ENCODE results near the gene SGCA. TPM values are rescaled to one million over a fixed set of nuclear protein-coding genes. Genes with fewer than 3 reads are reported as not detected.

SGCA gene
- total RNA-seq, 1 donor from 2014 or later, result 78.5 TPM

DNA sequence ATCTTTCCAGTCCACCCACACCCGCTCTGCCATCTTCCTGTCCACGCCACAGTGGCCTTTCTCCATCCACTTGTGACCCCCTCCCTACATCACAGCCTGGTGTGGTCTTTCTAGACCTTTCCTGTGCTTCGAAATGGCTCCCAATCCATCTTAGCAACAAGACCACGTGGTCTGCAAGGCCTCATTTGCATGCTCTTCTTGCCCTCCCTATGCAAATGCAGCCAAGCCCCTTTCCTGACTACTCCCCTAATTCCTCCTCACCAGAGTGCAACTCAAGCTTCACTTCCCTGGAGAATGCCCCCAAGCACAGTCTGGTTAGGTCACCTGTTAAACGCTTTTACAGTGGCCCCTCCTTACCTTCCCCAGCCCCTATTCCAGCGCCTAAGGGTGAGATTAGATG is 21.4 kb upstream of the SGCA start:
- H3K27ac ChIP-seq, result peak overlapping the region in 1 of 2 donors; percentile 14
- peaks cover 55 to 57% of the 10 kb centered on the region in 2 donors for H3K36me3 ChIP-seq
- H3K4me1 ChIP-seq, result peaks cover 21 to 35% of the 10 kb centered on the region in 2 donors
- no peaks in the 10 kb centered on the region for H3K9me3 ChIP-seq
- intact Hi-C loops (cut with DNase I), result no loop called here
- H3K27me3 ChIP-seq, result no peaks in the 10 kb centered on the region
- TF ChIP-seq, protein P1, sequence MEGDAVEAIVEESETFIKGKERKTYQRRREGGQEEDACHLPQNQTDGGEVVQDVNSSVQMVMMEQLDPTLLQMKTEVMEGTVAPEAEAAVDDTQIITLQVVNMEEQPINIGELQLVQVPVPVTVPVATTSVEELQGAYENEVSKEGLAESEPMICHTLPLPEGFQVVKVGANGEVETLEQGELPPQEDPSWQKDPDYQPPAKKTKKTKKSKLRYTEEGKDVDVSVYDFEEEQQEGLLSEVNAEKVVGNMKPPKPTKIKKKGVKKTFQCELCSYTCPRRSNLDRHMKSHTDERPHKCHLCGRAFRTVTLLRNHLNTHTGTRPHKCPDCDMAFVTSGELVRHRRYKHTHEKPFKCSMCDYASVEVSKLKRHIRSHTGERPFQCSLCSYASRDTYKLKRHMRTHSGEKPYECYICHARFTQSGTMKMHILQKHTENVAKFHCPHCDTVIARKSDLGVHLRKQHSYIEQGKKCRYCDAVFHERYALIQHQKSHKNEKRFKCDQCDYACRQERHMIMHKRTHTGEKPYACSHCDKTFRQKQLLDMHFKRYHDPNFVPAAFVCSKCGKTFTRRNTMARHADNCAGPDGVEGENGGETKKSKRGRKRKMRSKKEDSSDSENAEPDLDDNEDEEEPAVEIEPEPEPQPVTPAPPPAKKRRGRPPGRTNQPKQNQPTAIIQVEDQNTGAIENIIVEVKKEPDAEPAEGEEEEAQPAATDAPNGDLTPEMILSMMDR (IDR thresholded peaks at IDR 0.05), result no peak
- H3K4me3 ChIP-seq, result no peak overlapping the region
- DNase-seq (ENCODE audit: low spot score in 2 of 2), result no peak

DNA sequence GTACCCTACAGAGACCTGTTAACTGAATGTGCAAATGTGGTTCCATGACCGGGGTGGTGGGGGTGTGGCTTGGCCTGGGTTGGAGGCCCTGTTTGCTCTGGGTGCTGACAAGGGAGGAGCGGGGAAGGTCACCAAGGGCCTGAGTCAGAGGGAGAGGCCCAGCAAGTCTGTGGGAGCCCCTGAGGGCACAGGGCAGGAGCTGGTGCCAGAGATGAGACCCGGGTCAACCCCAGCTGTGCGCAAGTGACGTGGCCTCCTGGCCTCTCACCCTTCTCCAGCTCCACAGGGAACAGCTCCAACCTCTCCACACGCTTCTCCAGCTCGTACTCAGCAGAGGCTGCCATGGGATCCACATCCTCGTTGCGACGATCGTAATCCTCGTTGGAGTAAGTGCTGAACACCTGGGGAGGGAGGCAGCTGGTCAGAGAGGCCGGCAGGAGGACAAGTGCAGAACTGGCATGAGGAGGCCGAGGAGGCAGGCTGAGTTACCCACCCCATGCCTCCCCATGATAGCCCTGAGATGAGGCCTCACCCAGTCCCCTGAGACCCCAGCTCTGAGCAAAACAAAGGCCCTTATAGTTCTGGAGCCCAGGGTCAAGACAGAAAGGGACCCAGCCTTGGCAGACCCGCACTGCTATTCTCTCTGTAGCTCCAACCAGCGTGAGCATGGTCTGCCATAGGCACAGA is 20.8 kb upstream of the SGCA start:
- peak overlapping the region; percentile 89 to 93 for H3K27ac ChIP-seq
- TF ChIP-seq, protein P1 (IDR thresholded peaks at IDR 0.05), result no peak
- no peak for DNase-seq (ENCODE audit: low spot score in 2 of 2)
- H3K4me3 ChIP-seq, result peak overlapping the region in 1 of 2 donors; percentile 73
- H3K9me3 ChIP-seq, result no peaks in the 10 kb centered on the region
- intact Hi-C loops (cut with DNase I), result loop anchor here (5.0 kb wide), 3 partner anchors 33 to 52 kb away; partner anchors contain the start of gene PDK2
- H3K27me3 ChIP-seq, result no peaks in the 10 kb centered on the region
- peaks cover 52 to 53% of the 10 kb centered on the region in 2 donors for H3K36me3 ChIP-seq
- H3K4me1 ChIP-seq, result peaks cover 21 to 35% of the 10 kb centered on the region in 2 donors

DNA sequence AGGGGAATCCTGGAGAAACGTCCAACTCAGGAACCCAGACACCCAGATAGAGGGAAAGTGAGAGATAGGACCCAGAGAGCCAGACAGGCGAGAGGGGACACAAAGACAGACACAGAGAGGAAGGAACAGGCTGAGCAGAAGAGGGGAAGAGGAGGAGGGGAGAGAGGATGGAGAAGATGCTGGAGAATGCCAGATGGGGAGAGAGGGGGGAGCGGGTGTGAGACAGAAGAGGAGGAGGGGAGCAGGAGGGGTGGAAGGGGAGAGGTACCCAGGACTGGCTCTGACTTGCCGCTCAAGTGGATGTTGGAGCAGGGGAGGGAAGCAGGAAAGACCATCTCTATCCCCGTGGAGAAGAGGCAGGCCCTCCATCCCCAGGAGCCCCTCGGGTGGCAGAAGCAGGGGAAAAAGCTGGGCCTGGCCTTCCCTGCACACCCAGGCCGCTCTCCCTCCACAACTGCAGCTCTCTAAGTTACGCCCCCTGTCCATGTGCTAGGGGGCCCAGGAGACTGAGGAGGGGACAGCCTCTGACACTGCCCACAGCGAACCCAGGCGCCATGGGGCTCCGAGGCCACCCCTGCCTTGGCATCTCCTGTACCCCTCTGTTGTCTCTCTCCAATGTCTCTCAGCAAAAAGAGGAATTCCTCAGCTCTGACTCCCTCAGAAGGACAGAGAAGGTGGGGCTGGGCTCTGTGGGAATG is 20.1 kb upstream of the SGCA start:
- TF ChIP-seq, protein P1 (IDR thresholded peaks at IDR 0.05), result no peak

DNA sequence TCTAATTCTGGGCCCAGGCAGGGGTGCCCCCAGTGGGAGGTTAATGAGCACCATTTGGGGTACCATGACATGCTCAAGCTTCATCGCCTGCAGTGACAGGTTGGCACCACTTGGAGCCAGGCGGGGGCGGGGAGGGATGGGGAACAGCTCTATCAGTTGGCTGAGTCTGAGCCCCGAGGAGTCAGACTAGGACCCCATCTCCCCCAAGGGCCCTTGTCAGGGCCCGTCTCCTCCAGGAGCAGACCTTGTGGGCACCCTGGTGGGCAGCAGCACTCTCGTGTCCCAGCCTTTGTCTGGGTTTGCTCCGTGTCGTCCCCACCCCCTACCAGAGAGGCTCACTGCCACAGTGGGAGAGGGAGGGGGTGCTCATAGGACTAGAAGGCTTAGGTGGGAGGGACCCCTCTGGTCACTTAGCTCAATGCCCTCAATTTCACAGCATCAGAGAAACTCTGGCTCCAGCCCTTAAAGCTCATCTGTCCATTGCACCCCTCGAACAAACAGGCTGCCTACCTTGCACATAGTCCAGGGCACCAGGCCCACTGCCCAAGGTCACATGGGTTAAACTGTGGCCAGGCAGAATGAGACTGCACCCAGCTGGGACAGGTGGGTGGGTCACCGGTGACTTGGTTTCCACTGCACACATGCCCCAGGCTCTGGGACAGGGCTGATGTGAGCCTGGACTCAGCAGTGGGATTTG is 19.4 kb upstream of the SGCA start:
- intact Hi-C loops (cut with DNase I), result loop anchor here (5.0 kb wide), 3 partner anchors 34 to 51 kb away; partner anchors contain the start of gene PDK2
- TF ChIP-seq, protein P1 (IDR thresholded peaks at IDR 0.05), result no peak
- Histone ChIP-seq H3K36me3 (peaks cover 40% of the 10 kb centered on the region in 2 donors), H3K9me3 (no peaks in the 10 kb centered on the region), H3K4me1 (peaks cover 21 to 30% of the 10 kb centered on the region in 2 donors), H3K27ac (peak overlapping the region; percentile 89 to 93), H3K4me3 (peak overlapping the region; percentile 73 to 76), H3K27me3 (no peaks in the 10 kb centered on the region)
- no peak for DNase-seq (ENCODE audit: low spot score in 2 of 2)

More for the DNA sequence above, 20.1 kb upstream of the SGCA start:
- Histone ChIP-seq H3K27me3 (no peaks in the 10 kb centered on the region), H3K9me3 (no peaks in the 10 kb centered on the region), H3K36me3 (peaks cover 47% of the 10 kb centered on the region in 2 donors), H3K4me3 (peak overlapping the region in 1 of 2 donors; percentile 73), H3K27ac (peak overlapping the region; percentile 89 to 93), H3K4me1 (peaks cover 21 to 30% of the 10 kb centered on the region in 2 donors)
- intact Hi-C loops (cut with DNase I), result loop anchor here (5.0 kb wide), 3 partner anchors 33 to 52 kb away; partner anchors contain the start of gene PDK2
- no peak for DNase-seq (ENCODE audit: low spot score in 2 of 2)

DNA sequence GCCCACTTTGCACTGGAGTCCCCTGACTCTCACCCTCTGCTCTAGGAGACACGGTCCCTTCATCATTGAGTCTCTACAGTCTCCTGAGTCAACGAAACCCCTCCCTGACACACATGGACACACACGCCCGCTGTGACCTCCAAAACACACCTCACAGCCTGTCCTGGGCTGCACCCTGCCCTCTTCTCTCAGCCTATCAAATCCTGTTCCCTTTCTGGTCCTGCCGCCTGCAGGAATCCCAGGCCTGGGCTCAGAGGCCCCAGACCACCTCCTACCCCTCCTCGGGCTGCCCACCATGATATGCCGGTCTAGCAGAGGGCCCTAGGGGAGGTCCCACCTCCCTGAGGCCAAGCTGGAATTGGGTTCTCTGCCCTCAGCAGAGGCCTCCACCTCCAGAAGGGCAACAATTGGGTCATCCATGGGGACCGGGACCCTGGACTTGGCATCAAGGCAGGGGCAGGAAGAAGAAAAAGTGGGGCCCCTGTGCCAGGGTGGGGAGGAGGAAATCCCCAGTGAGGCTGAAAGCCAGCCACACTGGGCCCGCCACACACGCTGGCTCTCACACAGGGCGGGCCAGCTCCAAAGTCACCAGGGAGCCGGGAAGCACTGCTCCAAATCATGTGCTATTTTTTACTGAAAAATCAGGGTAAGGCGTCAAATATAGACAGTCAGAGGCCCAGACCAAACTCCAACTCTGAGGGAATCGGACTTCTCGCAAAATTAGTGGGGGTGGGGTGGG is 18.7 kb upstream of the SGCA start:
- Histone ChIP-seq H3K4me1 (peaks cover 21 to 30% of the 10 kb centered on the region in 2 donors), H3K27ac (peak overlapping the region; percentile 89 to 93), H3K27me3 (no peaks in the 10 kb centered on the region), H3K36me3 (peaks cover 33% of the 10 kb centered on the region in 2 donors), H3K9me3 (no peaks in the 10 kb centered on the region), H3K4me3 (peak overlapping the region; percentile 73 to 76)
- intact Hi-C loops (cut with DNase I), result loop anchor here (5.0 kb wide), 3 partner anchors 35 to 50 kb away; partner anchors contain the start of gene PDK2
- TF ChIP-seq, protein P1 (IDR thresholded peaks at IDR 0.05), result no peak
- peak in 1 of 2 donors; percentile 75 for DNase-seq (ENCODE audit: low spot score in 2 of 2)
